GM21515 (cell line): ENCODE results near the gene ALK.
"Not testable (repeated sequence)": the region's sequence is repeated elsewhere in the genome, so short reads cannot be mapped to it uniquely, and the experiment has no call there.

Experiments
- ATAC-seq: cut with Tn5 transposase; IDR thresholded peaks from one replicate; pipeline ENCODE4 v1.9.1; 2021; ENCODE audit not compliant: unreplicated experiment

ALK gene

GRCh38 chr2:29262681-29263260 is 658.6 kb downstream of the ALK start:
- ATAC-seq, result no peak

GRCh38 chr2:29261003-29261402 is 660.4 kb downstream of the ALK start:
- ATAC-seq, result no peak

GRCh38 chr2:29260142-29260772 is 661.1 kb downstream of the ALK start:
- ATAC-seq, result no peak

GRCh38 chr2:29259221-29259620 is 662.2 kb downstream of the ALK start:
- ATAC-seq, result no peak

- ATAC-seq, result no peak
Measured at GRCh38 chr2:29255004-29255403, 666.4 kb downstream of the ALK start.

- ATAC-seq, result not testable (repeated sequence)
Measured at GRCh38 chr2:29253495-29254275, 667.7 kb downstream of the ALK start.

- no peak for ATAC-seq
Measured at GRCh38 chr2:29253026-29253425, 668.4 kb downstream of the ALK start.

GRCh38 chr2:29251406-29251805 is 670.0 kb downstream of the ALK start:
- ATAC-seq, result no peak

GRCh38 chr2:29250977-29251376 is 670.4 kb downstream of the ALK start:
- ATAC-seq, result no peak

- no peak for ATAC-seq
Measured at GRCh38 chr2:29249666-29250253, 671.6 kb downstream of the ALK start.

GRCh38 chr2:29247336-29247914 is 674.0 kb downstream of the ALK start:
- no peak for ATAC-seq

- ATAC-seq, result no peak
Measured at GRCh38 chr2:29246383-29247300, 674.7 kb downstream of the ALK start.

GRCh38 chr2:29245742-29246382 is 675.5 kb downstream of the ALK start:
- no peak for ATAC-seq

- ATAC-seq, result not testable (repeated sequence)
Measured at GRCh38 chr2:29245035-29245741, 676.2 kb downstream of the ALK start.

GRCh38 chr2:29242621-29243375 is 678.6 kb downstream of the ALK start:
- ATAC-seq, result no peak

- ATAC-seq, result no peak
Measured at GRCh38 chr2:29241955-29242565, 679.3 kb downstream of the ALK start.

GRCh38 chr2:29241341-29241740 is 680.0 kb downstream of the ALK start:
- ATAC-seq, result no peak

- no peak for ATAC-seq
Measured at GRCh38 chr2:29240601-29241000, 680.8 kb downstream of the ALK start.
